RPMI8226 (cell line): ENCODE results near the gene TMEM266.

Experiments
- DNase-seq: peaks from one replicate; pipeline ENCODE4 v3.0.0-alpha.2; 2015

TMEM266 gene

GRCh38 chr15:76070921-76071635 lies 11.3 kb downstream of the TMEM266 start:
- DNase-seq = no peak

- DNase-seq = no peak
Measured at GRCh38 chr15:76071806-76072205, 12.0 kb downstream of the TMEM266 start.

DNA sequence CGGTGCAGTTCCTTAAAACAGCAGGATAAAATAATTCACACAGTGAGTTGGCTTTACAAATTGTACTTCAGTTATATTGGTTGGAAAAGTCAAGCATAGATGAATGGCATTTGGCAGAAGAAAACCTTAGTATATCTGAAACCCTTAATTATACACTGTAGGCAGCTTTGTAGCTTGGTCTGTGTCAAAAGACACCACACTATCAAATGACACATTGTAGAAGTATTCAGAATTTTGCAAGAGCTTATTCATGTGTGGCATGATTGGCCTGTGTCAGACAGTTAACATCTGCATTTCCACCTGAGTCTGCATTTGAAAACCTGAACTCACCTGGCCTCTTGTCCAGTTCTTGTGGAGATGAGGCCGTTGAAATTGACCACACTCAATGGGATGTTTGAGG lies 13.8 kb downstream of the TMEM266 start:
- DNase-seq = no peak

DNA sequence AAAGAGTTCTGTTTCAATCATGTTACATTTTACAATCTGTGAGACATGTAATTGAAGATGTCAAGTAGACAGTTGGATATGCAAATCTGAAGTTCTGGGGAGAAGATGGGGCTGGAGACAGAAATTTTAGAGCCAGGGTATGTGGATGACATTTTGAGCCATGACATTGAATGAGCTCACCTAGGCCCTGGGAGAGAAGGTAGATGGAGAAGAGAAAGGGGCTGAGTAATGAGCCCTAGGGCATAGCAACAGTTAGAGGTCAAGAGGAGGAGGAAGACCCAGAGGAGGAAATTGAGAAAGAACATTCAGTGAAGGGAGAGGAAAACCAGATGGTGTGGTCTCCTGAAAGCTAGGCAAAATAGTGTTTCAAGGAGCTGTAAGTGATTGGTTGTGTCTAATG lies 15.3 kb downstream of the TMEM266 start:
- DNase-seq = no peak

DNA sequence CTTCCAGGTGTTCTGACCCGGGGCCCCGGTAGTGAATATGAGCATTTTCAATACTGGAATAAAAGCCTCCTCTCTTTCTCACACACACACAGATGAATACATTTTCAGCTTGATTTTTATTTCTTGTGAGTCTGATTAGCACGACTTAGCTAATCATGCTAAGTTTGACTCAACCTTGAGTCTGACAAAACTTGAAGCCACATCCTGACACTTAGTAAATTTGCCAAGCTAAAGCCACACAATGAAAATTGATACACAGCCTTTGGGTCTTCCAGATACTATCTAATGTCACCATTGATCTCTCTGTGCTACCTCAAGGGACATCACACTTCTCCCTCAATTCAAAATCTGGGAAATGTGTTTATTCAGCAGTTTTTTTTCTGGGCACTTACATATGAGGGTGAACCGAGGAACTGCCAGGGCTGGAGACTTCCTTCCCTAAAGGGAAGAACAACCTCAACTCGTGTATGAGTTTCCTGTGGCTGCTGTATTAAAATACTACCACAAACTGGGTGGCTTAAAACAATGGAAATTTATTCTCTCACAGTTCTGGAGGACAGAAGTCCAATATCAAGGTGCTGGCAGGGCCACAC lies 18.6 kb downstream of the TMEM266 start:
- no peak for DNase-seq

DNA sequence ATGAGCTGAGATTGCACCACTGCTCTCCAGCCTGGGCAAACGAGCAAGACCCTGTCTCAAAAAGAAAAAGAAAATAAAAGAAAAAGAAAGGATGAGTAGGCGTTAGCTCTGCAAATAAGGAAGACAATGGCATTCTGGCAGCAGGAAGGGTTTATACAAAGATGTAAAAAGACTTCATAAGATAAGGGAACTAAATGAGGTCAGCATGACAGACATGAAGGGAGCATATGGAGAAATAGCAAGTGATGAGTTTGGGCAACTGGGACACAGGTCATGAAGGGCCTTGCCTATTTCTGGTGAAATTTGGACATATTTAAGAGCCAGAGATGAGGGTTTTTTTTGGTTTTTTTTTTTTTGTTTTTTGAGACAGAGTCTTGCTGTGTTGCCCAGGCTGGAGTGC lies 24.5 kb downstream of the TMEM266 start:
- no peak for DNase-seq

GRCh38 chr15:76098685-76099084 lies 38.9 kb downstream of the TMEM266 start:
- DNase-seq = no peak

DNA sequence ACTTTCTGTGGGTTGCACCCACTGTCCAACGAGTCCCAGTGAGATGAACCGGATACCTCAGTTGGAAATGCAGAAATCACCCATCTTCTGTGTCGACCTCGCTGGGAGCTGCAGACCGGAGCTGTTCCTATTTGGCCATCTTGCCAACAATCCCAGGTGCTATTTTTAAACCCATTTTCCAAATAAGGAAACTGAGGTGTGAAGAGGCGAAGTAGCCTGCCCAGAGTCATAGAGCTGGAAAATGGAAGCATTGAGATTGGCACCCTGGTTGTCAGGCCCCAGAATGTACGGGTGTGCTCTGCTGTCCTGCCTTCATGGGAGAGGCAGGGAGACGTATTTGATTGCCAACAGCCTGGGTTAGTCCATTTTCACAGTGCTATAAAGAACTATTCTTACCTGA lies 39.6 kb downstream of the TMEM266 start:
- no peak for DNase-seq

- DNase-seq = no peak
Measured at GRCh38 chr15:76100361-76100760, 40.6 kb downstream of the TMEM266 start.

- DNase-seq = no peak
Measured at GRCh38 chr15:76101655-76102054, 41.9 kb downstream of the TMEM266 start.

GRCh38 chr15:76105391-76105790 lies 45.6 kb downstream of the TMEM266 start:
- no peak for DNase-seq

DNA sequence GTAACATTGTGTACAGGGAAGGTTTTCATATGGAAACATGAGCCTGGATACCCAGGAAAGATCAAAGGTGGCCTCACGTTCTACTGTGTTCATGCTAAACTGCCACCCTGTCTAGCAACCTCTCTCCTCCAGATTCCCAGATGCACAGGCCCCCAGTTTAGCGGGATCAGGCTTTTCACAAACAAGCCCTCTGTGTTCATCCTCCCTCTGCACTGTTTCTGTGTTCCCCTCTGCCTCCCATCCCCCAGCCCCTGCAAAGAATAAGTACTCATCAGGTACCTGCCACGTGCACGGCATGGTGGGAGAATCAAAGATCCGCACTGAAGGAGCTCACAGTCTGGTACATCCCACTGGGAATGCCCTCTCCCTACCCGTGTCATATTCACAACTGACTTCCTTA lies 46.1 kb downstream of the TMEM266 start:
- no peak for DNase-seq

DNA sequence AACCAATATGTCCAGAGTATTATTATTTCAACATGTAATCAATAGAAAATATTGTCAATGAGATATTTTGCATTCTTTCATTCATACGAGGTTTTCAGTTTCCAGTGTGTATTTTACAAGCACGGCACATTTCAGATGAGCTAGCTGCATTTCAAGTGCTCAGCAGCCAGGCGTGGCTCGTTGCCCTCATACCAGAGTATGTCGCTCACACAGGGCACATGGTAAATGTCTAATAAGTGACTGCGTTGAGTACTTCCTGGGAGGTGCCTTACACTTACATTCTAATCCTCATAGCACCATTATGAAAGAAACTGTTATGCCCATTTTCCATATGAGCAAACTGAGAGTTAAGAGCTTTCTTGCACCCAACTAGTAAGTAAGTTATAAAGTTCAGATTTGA lies 47.4 kb downstream of the TMEM266 start:
- DNase-seq = no peak

GRCh38 chr15:76108021-76108723 lies 48.4 kb downstream of the TMEM266 start:
- no peak for DNase-seq

DNA sequence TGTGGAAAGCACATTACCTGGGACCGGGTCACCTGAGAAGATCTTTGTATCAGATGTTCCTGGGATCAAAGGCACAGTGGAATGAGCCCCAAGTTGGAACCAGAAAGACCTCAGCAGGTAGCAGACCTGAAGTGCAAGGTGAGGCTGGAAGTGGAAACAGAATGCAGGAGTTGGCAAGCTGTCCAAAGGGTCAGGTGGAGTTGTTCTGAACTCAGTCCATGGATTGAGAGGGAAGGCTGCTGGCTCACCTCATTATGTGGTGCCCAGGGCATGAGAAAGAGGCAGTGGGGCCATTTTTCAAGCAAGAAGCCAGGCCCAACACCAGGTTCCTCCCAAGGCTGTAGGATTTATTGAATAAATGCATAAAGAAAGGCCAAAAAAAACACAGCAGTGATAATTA lies 49.3 kb downstream of the TMEM266 start:
- DNase-seq = no peak

GRCh38 chr15:76114561-76114960 lies 54.8 kb downstream of the TMEM266 start:
- no peak for DNase-seq

- DNase-seq = no peak
Measured at GRCh38 chr15:76116138-76116885, 56.5 kb downstream of the TMEM266 start.

- DNase-seq = no peak
Measured at GRCh38 chr15:76117181-76117580, 57.4 kb downstream of the TMEM266 start.

DNA sequence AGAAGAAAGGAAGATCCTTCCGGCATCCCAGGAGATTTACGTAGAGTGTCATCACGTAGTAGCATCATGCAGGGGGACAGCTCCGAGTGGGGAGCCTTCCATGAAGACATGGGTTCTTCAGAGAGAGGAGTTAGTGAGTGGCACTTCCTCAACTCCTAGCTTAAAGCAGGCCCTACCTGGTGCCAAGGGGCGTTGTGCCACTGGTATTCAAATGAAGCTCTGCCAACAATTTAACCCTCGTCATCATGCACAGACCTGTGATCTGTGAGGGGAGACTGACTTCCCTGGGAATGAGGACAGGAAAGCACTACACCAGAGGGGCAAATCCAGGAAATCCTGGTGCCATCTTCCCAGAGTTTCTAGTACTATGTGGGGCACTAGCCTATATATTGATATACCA lies 59.0 kb downstream of the TMEM266 start:
- no peak for DNase-seq

DNA sequence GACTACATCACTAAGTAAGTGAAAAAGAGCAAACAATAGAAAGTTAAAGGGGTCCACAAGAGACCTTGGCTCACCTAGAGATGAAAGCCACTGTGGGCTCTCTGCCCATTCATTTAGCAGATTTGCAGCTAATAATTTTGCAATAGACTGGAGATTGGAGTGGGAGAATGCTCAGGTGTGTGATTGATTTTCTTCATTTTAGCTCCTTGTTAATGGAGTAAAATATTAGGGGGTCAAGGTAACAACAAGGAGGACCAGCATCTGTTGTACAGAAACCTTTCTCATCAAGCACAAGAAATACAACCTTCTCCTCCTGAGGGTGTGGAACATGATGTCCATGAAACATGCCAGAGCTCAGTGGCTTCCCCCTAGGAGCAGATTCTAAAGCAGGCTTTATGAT lies 63.2 kb downstream of the TMEM266 start:
- DNase-seq = no peak

DNA sequence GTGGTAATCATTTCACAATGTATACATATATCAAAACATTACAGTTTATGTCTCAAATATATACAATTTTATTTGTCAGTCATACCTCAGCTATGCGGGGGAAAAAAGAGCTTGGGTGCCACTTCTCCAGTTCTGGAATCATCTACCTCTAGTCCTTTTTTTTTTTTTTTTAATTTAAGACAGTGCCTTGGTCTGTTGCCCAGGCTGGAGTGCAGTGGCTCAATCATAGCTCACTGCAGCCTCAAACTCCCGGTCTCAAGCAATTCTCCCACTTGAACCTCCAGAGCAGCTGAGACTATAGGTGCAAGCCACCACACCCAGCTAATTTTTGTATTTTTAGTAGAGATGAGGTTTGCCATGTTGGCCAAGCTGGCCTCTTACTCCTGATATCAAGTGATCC lies 67.4 kb downstream of the TMEM266 start:
- DNase-seq = no peak

DNA sequence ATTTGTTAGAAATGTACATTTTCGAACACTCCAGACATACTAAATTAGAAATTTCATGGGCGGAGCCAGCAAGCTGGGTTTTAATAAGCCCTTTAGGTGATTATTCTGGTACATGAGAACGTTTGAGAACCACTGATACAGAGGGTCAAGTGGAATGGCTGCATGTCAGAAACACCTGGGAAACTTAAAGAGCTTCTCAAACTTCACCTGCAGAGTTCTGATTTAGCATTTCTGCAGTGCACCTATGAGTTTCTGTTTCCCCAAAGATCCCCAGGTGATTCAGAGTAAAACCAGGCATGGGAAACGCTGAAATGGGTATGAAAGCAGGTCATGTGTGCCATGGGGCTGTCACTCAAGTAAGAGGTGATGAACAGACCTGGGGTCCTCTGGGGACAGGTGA lies 68.1 kb downstream of the TMEM266 start:
- DNase-seq = no peak

GRCh38 chr15:76134537-76134936 lies 74.8 kb downstream of the TMEM266 start:
- DNase-seq = no peak

DNA sequence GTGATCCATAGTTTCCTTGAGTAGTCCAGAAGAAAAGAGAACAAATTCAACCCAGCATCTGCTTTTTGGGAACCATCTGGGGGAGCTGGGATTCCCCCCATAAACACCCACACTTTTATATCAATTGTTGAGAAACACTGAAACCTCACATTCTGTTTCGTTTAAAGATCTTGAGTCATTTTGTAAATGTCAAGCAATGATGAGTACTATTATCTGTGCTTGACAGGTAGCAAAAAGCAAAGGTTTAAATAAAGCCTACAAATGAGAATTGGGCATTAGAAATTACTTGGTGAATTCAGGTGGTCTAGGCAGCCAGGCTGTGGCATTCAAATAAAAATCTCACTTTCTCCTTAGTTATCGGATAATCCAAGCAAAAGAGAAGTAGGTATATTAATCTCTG lies 75.7 kb downstream of the TMEM266 start:
- no peak for DNase-seq
